ENCODE data around the gene MARCHF3. TPM values are rescaled to one million over a fixed set of nuclear protein-coding genes. Genes with fewer than 3 reads are reported as not detected.

MARCHF3 gene
- total and polyA plus RNA-seq, 2 of the 13 experiments (the other 11 are each of a cell fraction or from before 2014, with no cell fraction given): 4.8 to 11.9 TPM

DNA sequence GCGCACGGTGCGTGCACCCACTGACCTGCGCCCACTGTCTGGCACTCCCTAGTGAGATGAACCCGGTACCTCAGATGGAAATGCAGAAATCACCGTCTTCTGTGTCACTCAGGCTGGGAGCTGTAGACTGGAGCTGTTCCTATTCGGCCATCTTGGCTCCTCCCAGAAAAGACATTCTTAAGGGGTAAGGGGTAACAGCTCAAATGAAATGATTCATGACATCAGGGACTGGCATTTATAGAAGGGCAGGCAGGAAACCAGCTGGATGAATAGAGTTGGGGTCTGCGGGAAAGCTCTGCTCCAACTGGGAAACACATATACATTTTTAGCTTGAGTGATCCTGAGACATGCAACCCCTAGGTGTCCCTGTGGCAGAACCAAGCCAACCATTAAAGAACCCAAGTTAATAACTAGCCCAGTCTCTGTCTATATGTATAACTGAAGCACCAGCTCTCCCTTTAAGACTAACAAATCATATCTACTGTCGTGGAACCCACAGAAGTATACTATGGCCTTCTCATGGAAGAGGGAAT is 134.1 kb downstream of the MARCHF3 start:
- intact Hi-C loops (cut with micrococcal nuclease; ENCODE audit: unreplicated experiment): no loop called here
- Histone ChIP-seq H3K4me2 (ENCODE audit: low read depth, low read length) (no peak overlapping the region), H4K20me1 (ENCODE audit: insufficient read depth, low read length) (no peaks in the 10 kb centered on the region), H3K4me3 (replicated peaks in 1 of 3; ENCODE audit: insufficient read depth in 1 of 3, low read depth in 2 of 3, low read length in 3 of 3) (no peak overlapping the region), H3K4me1 (ENCODE audit: insufficient read depth, low read length) (peaks cover 9% of the 10 kb centered on the region), H3K9me3 (ENCODE audit: low read length) (no peaks in the 10 kb centered on the region), H3K36me3 (replicated peaks in 1 of 2; ENCODE audit: control insufficient read depth in 1 of 2, insufficient read depth in 2 of 2, low read length in 2 of 2) (no peaks in the 10 kb centered on the region), H3K9ac (ENCODE audit: insufficient read depth, low read depth, low read length) (no peak overlapping the region), H3K27ac (ENCODE audit: extremely low read length, insufficient read depth, low read length) (peak overlapping the region; percentile 30), H2AFZ (ENCODE audit: low read length) (no peak overlapping the region), H3K79me2 (ENCODE audit: insufficient read depth, low read length) (no peaks in the 10 kb centered on the region), H3K27me3 (ENCODE audit: control insufficient read depth in 1 of 2, insufficient read depth in 2 of 2, low read length in 2 of 2) (no peaks in the 10 kb centered on the region)
- in situ Hi-C loops (cut with HindIII; ENCODE audit: extremely low pct_ligation_motif_present, low pct_unique_long_range_greater_than_20kb): no loop called here
- ATAC-seq: peak; percentile 71
- FAIRE-seq: no peak
- ChIA-PET CTCF (ENCODE audit: low intra/inter-chr PET ratio, low total read pairs) (no interaction called here), POLR2A (interaction anchor here (0.6 to 0.9 kb wide), 2 partner anchors 17 to 134 kb away, joined by 3 to 4 read pairs; partner anchors contain the start of gene MARCHF3)
- no peak for DNase-seq (ENCODE audit: low spot score)
- TF ChIP-seq ZNF703 (CRISPR knock-in tag; IDR thresholded peaks at IDR 0.05; ENCODE audit: borderline replicate concordance): no peak
- TF ChIP-seq KDM5A (IDR thresholded peaks at IDR 0.05; ENCODE audit: borderline replicate concordance, low read length): no peak
- TF ChIP-seq, protein P1, sequence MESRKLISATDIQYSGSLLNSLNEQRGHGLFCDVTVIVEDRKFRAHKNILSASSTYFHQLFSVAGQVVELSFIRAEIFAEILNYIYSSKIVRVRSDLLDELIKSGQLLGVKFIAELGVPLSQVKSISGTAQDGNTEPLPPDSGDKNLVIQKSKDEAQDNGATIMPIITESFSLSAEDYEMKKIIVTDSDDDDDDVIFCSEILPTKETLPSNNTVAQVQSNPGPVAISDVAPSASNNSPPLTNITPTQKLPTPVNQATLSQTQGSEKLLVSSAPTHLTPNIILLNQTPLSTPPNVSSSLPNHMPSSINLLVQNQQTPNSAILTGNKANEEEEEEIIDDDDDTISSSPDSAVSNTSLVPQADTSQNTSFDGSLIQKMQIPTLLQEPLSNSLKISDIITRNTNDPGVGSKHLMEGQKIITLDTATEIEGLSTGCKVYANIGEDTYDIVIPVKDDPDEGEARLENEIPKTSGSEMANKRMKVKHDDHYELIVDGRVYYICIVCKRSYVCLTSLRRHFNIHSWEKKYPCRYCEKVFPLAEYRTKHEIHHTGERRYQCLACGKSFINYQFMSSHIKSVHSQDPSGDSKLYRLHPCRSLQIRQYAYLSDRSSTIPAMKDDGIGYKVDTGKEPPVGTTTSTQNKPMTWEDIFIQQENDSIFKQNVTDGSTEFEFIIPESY (CRISPR knock-in tag; IDR thresholded peaks at IDR 0.05): no peak
- TF ChIP-seq PLRG1 (conservative IDR thresholded peaks at IDR 0.05): no peak
- no peak for TF ChIP-seq ZNF124 (CRISPR knock-in tag; IDR thresholded peaks at IDR 0.05)
- no peak for TF ChIP-seq DPF2 (CRISPR knock-in tag; IDR thresholded peaks at IDR 0.05; ENCODE audit: borderline replicate concordance, low read depth)
- TF ChIP-seq, protein P2, sequence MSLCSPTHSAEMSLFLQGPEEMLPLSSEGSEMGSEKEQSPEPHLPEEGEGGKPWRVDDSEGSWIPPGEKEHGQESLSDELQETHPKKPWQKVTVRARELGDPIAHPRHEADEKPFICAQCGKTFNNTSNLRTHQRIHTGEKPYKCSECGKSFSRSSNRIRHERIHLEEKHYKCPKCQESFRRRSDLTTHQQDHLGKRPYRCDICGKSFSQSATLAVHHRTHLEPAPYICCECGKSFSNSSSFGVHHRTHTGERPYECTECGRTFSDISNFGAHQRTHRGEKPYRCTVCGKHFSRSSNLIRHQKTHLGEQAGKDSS (CRISPR knock-in tag; IDR thresholded peaks at IDR 0.05; ENCODE audit: borderline replicate concordance, low read depth): no peak
- TF ChIP-seq ZSCAN30 (CRISPR knock-in tag; IDR thresholded peaks at IDR 0.05): no peak
- no peak for TF ChIP-seq FOXK1 (CRISPR knock-in tag; IDR thresholded peaks at IDR 0.05; ENCODE audit: borderline replicate concordance, low read depth)
- TF ChIP-seq CENPT (CRISPR knock-in tag; IDR thresholded peaks at IDR 0.05; ENCODE audit: low read depth): no peak
- TF ChIP-seq, protein P3, sequence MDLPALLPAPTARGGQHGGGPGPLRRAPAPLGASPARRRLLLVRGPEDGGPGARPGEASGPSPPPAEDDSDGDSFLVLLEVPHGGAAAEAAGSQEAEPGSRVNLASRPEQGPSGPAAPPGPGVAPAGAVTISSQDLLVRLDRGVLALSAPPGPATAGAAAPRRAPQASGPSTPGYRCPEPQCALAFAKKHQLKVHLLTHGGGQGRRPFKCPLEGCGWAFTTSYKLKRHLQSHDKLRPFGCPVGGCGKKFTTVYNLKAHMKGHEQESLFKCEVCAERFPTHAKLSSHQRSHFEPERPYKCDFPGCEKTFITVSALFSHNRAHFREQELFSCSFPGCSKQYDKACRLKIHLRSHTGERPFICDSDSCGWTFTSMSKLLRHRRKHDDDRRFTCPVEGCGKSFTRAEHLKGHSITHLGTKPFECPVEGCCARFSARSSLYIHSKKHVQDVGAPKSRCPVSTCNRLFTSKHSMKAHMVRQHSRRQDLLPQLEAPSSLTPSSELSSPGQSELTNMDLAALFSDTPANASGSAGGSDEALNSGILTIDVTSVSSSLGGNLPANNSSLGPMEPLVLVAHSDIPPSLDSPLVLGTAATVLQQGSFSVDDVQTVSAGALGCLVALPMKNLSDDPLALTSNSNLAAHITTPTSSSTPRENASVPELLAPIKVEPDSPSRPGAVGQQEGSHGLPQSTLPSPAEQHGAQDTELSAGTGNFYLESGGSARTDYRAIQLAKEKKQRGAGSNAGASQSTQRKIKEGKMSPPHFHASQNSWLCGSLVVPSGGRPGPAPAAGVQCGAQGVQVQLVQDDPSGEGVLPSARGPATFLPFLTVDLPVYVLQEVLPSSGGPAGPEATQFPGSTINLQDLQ (CRISPR knock-in tag; IDR thresholded peaks at IDR 0.05): no peak
- BruUV-seq (replicated peaks): no TSS peak
- WGBS (ENCODE audit: low lambda C conversion rate): 94% methylated on average over 9 of the region's 9 CpGs
